ENCODE results near the gene TMOD2.

DNA sequence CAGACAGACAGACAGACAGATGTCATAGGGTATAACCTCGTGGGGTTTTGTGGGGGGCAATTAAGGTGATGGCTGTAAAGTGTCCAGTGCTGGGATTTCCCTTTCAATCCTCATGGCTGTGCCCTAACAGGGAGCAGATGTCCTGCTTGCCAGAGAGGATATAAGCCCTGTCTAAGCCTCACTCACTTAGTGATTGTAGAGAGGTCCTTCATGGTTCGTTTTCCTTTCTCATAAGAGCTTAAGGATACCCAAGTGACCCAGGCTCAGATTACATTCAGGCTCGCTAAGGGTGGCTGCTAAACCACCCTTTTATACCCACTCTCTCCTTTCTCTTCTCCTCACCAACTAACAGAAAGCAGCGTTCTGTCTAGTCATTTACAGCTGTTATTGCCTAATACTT, 33.2 kb upstream of the TMOD2 start:
- TF ChIP-seq, protein P1, sequence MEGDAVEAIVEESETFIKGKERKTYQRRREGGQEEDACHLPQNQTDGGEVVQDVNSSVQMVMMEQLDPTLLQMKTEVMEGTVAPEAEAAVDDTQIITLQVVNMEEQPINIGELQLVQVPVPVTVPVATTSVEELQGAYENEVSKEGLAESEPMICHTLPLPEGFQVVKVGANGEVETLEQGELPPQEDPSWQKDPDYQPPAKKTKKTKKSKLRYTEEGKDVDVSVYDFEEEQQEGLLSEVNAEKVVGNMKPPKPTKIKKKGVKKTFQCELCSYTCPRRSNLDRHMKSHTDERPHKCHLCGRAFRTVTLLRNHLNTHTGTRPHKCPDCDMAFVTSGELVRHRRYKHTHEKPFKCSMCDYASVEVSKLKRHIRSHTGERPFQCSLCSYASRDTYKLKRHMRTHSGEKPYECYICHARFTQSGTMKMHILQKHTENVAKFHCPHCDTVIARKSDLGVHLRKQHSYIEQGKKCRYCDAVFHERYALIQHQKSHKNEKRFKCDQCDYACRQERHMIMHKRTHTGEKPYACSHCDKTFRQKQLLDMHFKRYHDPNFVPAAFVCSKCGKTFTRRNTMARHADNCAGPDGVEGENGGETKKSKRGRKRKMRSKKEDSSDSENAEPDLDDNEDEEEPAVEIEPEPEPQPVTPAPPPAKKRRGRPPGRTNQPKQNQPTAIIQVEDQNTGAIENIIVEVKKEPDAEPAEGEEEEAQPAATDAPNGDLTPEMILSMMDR (conservative IDR thresholded peaks at IDR 0.05; ENCODE audit: low read length): no peak
- no peak for TF ChIP-seq EZH2phosphoT487 (IDR thresholded peaks at IDR 0.05; ENCODE audit: borderline replicate concordance, low read depth, low read length)

Data from OCI-LY7 (cell line).